Measurements from ENCODE around the gene ZBTB3. TPM values are rescaled to one million over a fixed set of nuclear protein-coding genes. Genes with fewer than 3 reads are reported as not detected.
A peak's percentile ranks its signal among the peaks of the same experiment; 100 is the strongest.

ZBTB3 gene
- total and polyA plus RNA-seq, 2 of the 13 experiments (the other 11 are each of a cell fraction or from before 2014, with no cell fraction given), result 3.4 to 5.2 TPM

DNA sequence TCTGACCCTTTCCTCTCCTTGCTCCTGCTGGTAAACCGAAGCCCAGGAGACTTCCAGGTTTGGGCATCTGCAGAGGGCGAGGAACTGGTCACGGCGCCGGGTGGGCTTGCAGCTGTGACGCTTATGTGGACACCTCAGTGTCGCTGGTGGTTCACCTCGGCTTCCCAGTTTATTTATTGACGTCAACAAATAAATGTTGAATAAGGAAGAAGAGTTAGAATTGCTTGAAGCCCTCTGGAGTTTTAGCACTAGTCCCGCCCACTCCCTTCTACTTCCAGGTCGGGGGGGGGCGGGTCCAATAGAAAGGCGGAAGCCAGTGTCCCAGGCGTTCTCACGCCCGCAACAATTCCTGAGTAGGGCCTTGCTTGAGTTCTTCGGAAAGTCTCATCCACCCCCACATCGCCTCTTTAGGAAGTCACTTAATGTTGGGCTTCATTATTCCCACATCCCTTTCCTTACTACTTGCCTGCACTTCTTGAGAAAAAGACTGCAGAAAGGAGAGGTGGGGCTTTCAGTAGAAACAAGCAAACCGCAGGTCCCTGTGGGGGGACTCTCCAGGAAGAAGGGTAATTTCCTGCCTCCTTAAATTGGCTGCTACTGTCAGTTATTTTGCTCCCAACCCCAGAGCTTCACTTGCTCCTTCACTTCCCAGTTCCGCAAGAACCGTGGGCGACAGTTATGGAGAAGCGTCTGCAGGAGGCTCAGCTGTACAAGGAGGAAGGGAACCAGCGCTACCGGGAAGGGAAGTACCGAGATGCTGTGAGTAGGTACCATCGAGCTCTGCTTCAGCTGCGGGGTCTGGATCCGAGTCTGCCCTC lies 25.6 kb downstream of the ZBTB3 start, which contains the start of gene TTC9C (continued):
- TF ChIP-seq ATF7 (IDR thresholded peaks at IDR 0.05) (no peak), ATF7 (CRISPR knock-in tag; IDR thresholded peaks at IDR 0.05) (no peak), ZSCAN5A (CRISPR knock-in tag; IDR thresholded peaks at IDR 0.05; ENCODE audit: borderline replicate concordance) (no peak), KDM2A (CRISPR knock-in tag; IDR thresholded peaks at IDR 0.05; ENCODE audit: borderline replicate concordance, low read depth) (peak; percentile 40; the same call in 1 of the 2 replicates), ARNT2 (CRISPR knock-in tag; IDR thresholded peaks at IDR 0.05; ENCODE audit: low read depth) (peak; percentile 64; the same call in 1 of the 2 replicates), ZNF775 (CRISPR knock-in tag; IDR thresholded peaks at IDR 0.05; ENCODE audit: borderline replicate concordance) (no peak), ATF7-NPFF (CRISPR knock-in tag; IDR thresholded peaks at IDR 0.05; ENCODE audit: low read depth) (0 out of 2 replicates have a peak, but pooled peaks have one; percentile 59), ATF4 (CRISPR knock-in tag; IDR thresholded peaks at IDR 0.05) (no peak), ZNF350 (CRISPR knock-in tag; IDR thresholded peaks at IDR 0.05; ENCODE audit: borderline replicate concordance, low read depth) (peak; percentile 8; the same call in 1 of the 2 replicates), ZNF674 (CRISPR knock-in tag; IDR thresholded peaks at IDR 0.05; ENCODE audit: low read depth) (no peak), ZNF713 (CRISPR knock-in tag; IDR thresholded peaks at IDR 0.05) (no peak), ATAD3A (CRISPR knock-in tag; IDR thresholded peaks at IDR 0.05) (no peak), U2AF1 (optimal IDR thresholded peaks at IDR 0.05; ENCODE audit: low read depth, low read length) (no peak), HOXA3 (CRISPR knock-in tag; IDR thresholded peaks at IDR 0.05) (peak; percentile 23; the same call in 1 of the 2 replicates), ZNF558 (CRISPR knock-in tag; IDR thresholded peaks at IDR 0.05; ENCODE audit: borderline replicate concordance) (no peak), TBL1XR1 (IDR thresholded peaks at IDR 0.05; ENCODE audit: borderline replicate concordance, low read length, partially characterized antibody) (no peak), ZNF563 (CRISPR knock-in tag; IDR thresholded peaks at IDR 0.05) (no peak; the same call in 1 of the 2 replicates), FOXC1 (CRISPR knock-in tag; IDR thresholded peaks at IDR 0.05; ENCODE audit: borderline replicate concordance) (no peak; the same call in 1 of the 2 replicates), ZNF503 (CRISPR knock-in tag; IDR thresholded peaks at IDR 0.05) (0 out of 2 replicates have a peak, but pooled peaks have one; percentile 65), HNF1B (CRISPR knock-in tag; IDR thresholded peaks at IDR 0.05) (no peak)
- TF ChIP-seq, protein P1, sequence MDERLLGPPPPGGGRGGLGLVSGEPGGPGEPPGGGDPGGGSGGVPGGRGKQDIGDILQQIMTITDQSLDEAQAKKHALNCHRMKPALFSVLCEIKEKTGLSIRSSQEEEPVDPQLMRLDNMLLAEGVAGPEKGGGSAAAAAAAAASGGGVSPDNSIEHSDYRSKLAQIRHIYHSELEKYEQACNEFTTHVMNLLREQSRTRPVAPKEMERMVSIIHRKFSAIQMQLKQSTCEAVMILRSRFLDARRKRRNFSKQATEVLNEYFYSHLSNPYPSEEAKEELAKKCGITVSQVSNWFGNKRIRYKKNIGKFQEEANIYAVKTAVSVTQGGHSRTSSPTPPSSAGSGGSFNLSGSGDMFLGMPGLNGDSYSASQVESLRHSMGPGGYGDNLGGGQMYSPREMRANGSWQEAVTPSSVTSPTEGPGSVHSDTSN (CRISPR knock-in tag; IDR thresholded peaks at IDR 0.05), result 0 out of 2 replicates have a peak, but pooled peaks have one; percentile 10
